ENCODE results near the gene DRGX.

The DRGX gene

GRCh38 chr10:49353026-49353894 is 42.6 kb downstream of the DRGX start:
- Histone ChIP-seq H2AFZ (ENCODE audit: insufficient read depth, low read length, poor library complexity) (no peak overlapping the region), H3K27me3 (ENCODE audit: insufficient read depth, low read length) (no peaks in the 10 kb centered on the region), H3K14ac (ENCODE audit: low read length) (no peak overlapping the region), H3K79me2 (ENCODE audit: control insufficient read depth, insufficient read depth, low read length, poor library complexity) (no peaks in the 10 kb centered on the region), H2BK12ac (ENCODE audit: low read length) (no peak overlapping the region), H3K4ac (ENCODE audit: low read depth, low read length) (no peak overlapping the region), H2AK5ac (ENCODE audit: low read length) (no peak overlapping the region), H3K27ac (ENCODE audit: low read depth, low read length) (no peak overlapping the region), H4K8ac (ENCODE audit: low read depth, low read length) (no peak overlapping the region), H2BK5ac (ENCODE audit: low read depth, low read length, poor library complexity) (no peak overlapping the region), H3K4me2 (ENCODE audit: low read length) (no peak overlapping the region), H3K79me1 (ENCODE audit: low read length) (no peaks in the 10 kb centered on the region), H3K4me3 (ENCODE audit: low read depth, low read length) (no peak overlapping the region), H4K91ac (ENCODE audit: low read depth, low read length) (no peak overlapping the region), H3K23ac (ENCODE audit: low read length) (no peak overlapping the region), H3K18ac (ENCODE audit: low read length) (no peak overlapping the region), H4K12ac (ENCODE audit: low read depth, low read length) (no peak overlapping the region), H3K9ac (ENCODE audit: low read length) (no peak overlapping the region), H2BK120ac (ENCODE audit: insufficient read depth, low read length, poor library complexity) (no peak overlapping the region), H3K9me3 (ENCODE audit: insufficient read depth, low read depth, low read length) (peaks cover 9% of the 10 kb centered on the region), H3K36me3 (ENCODE audit: control insufficient read depth in 1 of 2, insufficient read depth in 2 of 2, low read length in 2 of 2) (no peaks in the 10 kb centered on the region), H3K4me1 (ENCODE audit: control insufficient read depth in 1 of 2, insufficient read depth in 2 of 2, low read length in 2 of 2) (no peaks in the 10 kb centered on the region)
- no peak for DNase-seq
- WGBS (ENCODE audit: extremely low coverage, insufficient coverage, insufficient read length) = no CpG with 5 or more reads among the region's 6 CpGs

DNA sequence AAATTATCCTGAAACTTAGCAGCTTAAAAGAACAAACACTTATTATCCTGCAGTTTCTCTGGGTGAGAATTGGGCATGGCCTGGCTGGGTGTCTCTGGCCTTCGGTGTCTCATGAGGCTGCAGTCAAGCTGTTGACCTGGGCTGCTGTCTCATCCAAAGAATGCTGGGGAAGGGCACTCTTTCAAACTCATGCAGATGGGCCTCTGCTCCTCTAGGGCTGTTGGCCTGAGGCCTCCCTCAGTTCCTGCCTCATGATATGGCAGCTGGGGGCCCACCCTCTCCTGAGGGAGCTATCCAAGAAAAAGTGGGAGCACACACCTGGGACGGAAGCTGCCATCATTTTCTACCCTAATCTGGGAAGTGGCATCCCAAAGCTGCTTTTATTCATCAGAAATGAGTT is 43.6 kb downstream of the DRGX start:
- WGBS (ENCODE audit: extremely low coverage, insufficient coverage, insufficient read length) = no CpG with 5 or more reads among the region's 2 CpGs

DNA sequence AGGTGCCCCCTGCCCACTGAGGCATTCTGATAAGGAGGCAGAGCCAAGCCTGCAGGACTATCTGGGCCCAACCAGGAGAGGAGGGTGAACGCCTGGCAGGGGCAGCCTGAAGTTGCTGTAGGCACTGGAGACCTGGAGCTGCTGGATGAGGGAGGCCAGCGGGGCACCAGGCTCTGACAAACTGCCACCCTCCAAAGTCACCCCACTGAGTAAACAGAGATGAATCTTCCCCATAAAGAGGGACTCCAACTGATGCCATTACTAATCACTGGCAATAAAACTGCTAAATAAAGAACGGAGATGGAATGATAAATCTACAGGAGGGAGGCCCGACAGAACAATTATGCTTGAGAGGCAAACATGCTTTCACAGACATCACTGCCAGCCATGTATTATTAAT is 44.2 kb downstream of the DRGX start:
- Histone ChIP-seq H3K4me1 (ENCODE audit: control insufficient read depth in 1 of 2, insufficient read depth in 2 of 2, low read length in 2 of 2) (no peaks in the 10 kb centered on the region), H4K12ac (ENCODE audit: low read depth, low read length) (no peak overlapping the region), H3K27me3 (ENCODE audit: insufficient read depth, low read length) (no peaks in the 10 kb centered on the region), H3K4me2 (ENCODE audit: low read length) (no peak overlapping the region), H3K79me2 (ENCODE audit: control insufficient read depth, insufficient read depth, low read length, poor library complexity) (no peaks in the 10 kb centered on the region), H3K23ac (ENCODE audit: low read length) (no peak overlapping the region), H3K18ac (ENCODE audit: low read length) (no peak overlapping the region), H3K4me3 (ENCODE audit: low read depth, low read length) (no peak overlapping the region), H3K4ac (ENCODE audit: low read depth, low read length) (no peak overlapping the region), H3K14ac (ENCODE audit: low read length) (no peak overlapping the region), H2AK5ac (ENCODE audit: low read length) (no peak overlapping the region), H2BK120ac (ENCODE audit: insufficient read depth, low read length, poor library complexity) (no peak overlapping the region), H2BK5ac (ENCODE audit: low read depth, low read length, poor library complexity) (no peak overlapping the region), H3K9me3 (ENCODE audit: insufficient read depth, low read depth, low read length) (peaks cover 9% of the 10 kb centered on the region), H4K91ac (ENCODE audit: low read depth, low read length) (no peak overlapping the region), H2AFZ (ENCODE audit: insufficient read depth, low read length, poor library complexity) (no peak overlapping the region), H3K36me3 (ENCODE audit: control insufficient read depth in 1 of 2, insufficient read depth in 2 of 2, low read length in 2 of 2) (no peaks in the 10 kb centered on the region), H3K27ac (ENCODE audit: low read depth, low read length) (no peak overlapping the region), H4K8ac (ENCODE audit: low read depth, low read length) (no peak overlapping the region), H2BK12ac (ENCODE audit: low read length) (no peak overlapping the region), H3K9ac (ENCODE audit: low read length) (no peak overlapping the region), H3K79me1 (ENCODE audit: low read length) (no peaks in the 10 kb centered on the region)
- WGBS (ENCODE audit: extremely low coverage, insufficient coverage, insufficient read length) = no CpG with 5 or more reads among the region's 4 CpGs
- no peak for DNase-seq

More for the DNA sequence above, 43.6 kb downstream of the DRGX start:
- Histone ChIP-seq H3K23ac (ENCODE audit: low read length) (no peak overlapping the region), H4K91ac (ENCODE audit: low read depth, low read length) (no peak overlapping the region), H2AFZ (ENCODE audit: insufficient read depth, low read length, poor library complexity) (no peak overlapping the region), H4K8ac (ENCODE audit: low read depth, low read length) (no peak overlapping the region), H4K12ac (ENCODE audit: low read depth, low read length) (no peak overlapping the region), H3K18ac (ENCODE audit: low read length) (no peak overlapping the region), H3K36me3 (ENCODE audit: control insufficient read depth in 1 of 2, insufficient read depth in 2 of 2, low read length in 2 of 2) (no peaks in the 10 kb centered on the region), H3K79me1 (ENCODE audit: low read length) (no peaks in the 10 kb centered on the region), H3K4me1 (ENCODE audit: control insufficient read depth in 1 of 2, insufficient read depth in 2 of 2, low read length in 2 of 2) (no peaks in the 10 kb centered on the region), H2BK12ac (ENCODE audit: low read length) (no peak overlapping the region), H3K4ac (ENCODE audit: low read depth, low read length) (no peak overlapping the region), H2BK5ac (ENCODE audit: low read depth, low read length, poor library complexity) (no peak overlapping the region), H3K4me2 (ENCODE audit: low read length) (no peak overlapping the region), H3K27ac (ENCODE audit: low read depth, low read length) (no peak overlapping the region), H2AK5ac (ENCODE audit: low read length) (no peak overlapping the region), H3K4me3 (ENCODE audit: low read depth, low read length) (no peak overlapping the region), H3K9ac (ENCODE audit: low read length) (no peak overlapping the region), H3K79me2 (ENCODE audit: control insufficient read depth, insufficient read depth, low read length, poor library complexity) (no peaks in the 10 kb centered on the region), H3K9me3 (ENCODE audit: insufficient read depth, low read depth, low read length) (peaks cover 9% of the 10 kb centered on the region), H2BK120ac (ENCODE audit: insufficient read depth, low read length, poor library complexity) (no peak overlapping the region), H3K27me3 (ENCODE audit: insufficient read depth, low read length) (no peaks in the 10 kb centered on the region), H3K14ac (ENCODE audit: low read length) (no peak overlapping the region)
- DNase-seq = no peak

DNA sequence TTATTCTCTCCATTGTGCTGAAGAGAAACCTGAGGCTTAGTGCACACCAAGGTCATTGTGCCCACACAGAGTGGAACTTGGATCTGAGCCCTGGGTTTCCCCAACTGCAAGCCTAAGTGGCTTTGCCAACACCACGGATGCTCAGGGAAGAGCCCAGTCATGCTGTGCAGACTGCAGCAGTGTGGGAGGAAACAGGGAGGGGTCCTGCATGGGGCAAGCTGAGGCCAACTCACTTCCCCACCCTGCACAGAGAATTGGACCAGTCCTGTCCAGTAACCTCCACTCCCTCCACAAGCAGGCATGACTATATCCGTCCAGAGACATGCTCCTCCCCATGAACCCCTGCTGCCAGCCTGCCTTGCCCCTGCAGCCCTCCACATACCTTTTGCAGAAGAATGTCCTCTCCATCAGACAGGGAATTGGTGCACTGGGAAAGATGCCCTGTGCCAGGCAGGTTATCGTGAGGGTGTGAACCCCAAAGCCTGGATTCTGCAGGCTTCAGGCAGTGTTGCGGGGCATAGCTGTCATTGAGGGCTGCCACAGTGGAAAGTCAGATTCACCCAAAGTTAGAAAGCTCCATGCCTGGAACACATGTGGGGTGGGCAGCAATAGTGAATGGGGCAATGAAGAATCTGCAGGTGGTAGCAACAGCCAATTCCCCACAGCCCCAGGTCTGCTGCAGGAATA is 44.9 kb downstream of the DRGX start:
- Histone ChIP-seq H3K9me3 (ENCODE audit: insufficient read depth, low read depth, low read length) (peaks cover 9% of the 10 kb centered on the region), H2AK5ac (ENCODE audit: low read length) (no peak overlapping the region), H4K91ac (ENCODE audit: low read depth, low read length) (no peak overlapping the region), H3K4me2 (ENCODE audit: low read length) (no peak overlapping the region), H2BK5ac (ENCODE audit: low read depth, low read length, poor library complexity) (no peak overlapping the region), H3K79me2 (ENCODE audit: control insufficient read depth, insufficient read depth, low read length, poor library complexity) (no peaks in the 10 kb centered on the region), H3K79me1 (ENCODE audit: low read length) (no peaks in the 10 kb centered on the region), H3K23ac (ENCODE audit: low read length) (no peak overlapping the region), H3K9ac (ENCODE audit: low read length) (no peak overlapping the region), H4K8ac (ENCODE audit: low read depth, low read length) (no peak overlapping the region), H4K12ac (ENCODE audit: low read depth, low read length) (no peak overlapping the region), H3K36me3 (ENCODE audit: control insufficient read depth in 1 of 2, insufficient read depth in 2 of 2, low read length in 2 of 2) (no peaks in the 10 kb centered on the region), H2BK120ac (ENCODE audit: insufficient read depth, low read length, poor library complexity) (no peak overlapping the region), H3K27me3 (ENCODE audit: insufficient read depth, low read length) (no peaks in the 10 kb centered on the region), H3K14ac (ENCODE audit: low read length) (no peak overlapping the region), H2AFZ (ENCODE audit: insufficient read depth, low read length, poor library complexity) (no peak overlapping the region), H3K4ac (ENCODE audit: low read depth, low read length) (no peak overlapping the region), H3K27ac (ENCODE audit: low read depth, low read length) (no peak overlapping the region), H3K18ac (ENCODE audit: low read length) (no peak overlapping the region), H3K4me1 (ENCODE audit: control insufficient read depth in 1 of 2, insufficient read depth in 2 of 2, low read length in 2 of 2) (no peaks in the 10 kb centered on the region), H3K4me3 (ENCODE audit: low read depth, low read length) (peak overlapping the region; percentile 20), H2BK12ac (ENCODE audit: low read length) (no peak overlapping the region)
- no CpG with 5 or more reads among the region's 4 CpGs for WGBS (ENCODE audit: extremely low coverage, insufficient coverage, insufficient read length)
- DNase-seq = no peak
